Measurements from ENCODE around the gene KIRREL1.

KIRREL1 gene

GRCh38 chr1:158037008-158037865 lies 43.8 kb downstream of the KIRREL1 start:
- no peak overlapping the region for H3K4me3 ChIP-seq (ENCODE audit: low read depth, low read length, poor library complexity, severe bottlenecking)
- no peak overlapping the region for H3K9ac ChIP-seq (ENCODE audit: low read length)
- no peaks in the 10 kb centered on the region for H4K20me1 ChIP-seq (ENCODE audit: insufficient read depth, low read length)
- no peak for TF ChIP-seq EZH2 (IDR thresholded peaks at IDR 0.05; ENCODE audit: borderline replicate concordance, low read length)
- no peak for TF ChIP-seq CTCF (IDR thresholded peaks at IDR 0.05; ENCODE audit: low read length)
- H3K4me1 ChIP-seq (ENCODE audit: insufficient read depth, low read length, severe bottlenecking) = no peaks in the 10 kb centered on the region
- H3F3A ChIP-seq (ENCODE audit: insufficient read depth, low read length) = no peaks in the 10 kb centered on the region
- H3K27ac ChIP-seq (ENCODE audit: low read depth, low read length, poor library complexity, severe bottlenecking) = no peak overlapping the region
- no peaks in the 10 kb centered on the region for H3K79me2 ChIP-seq (ENCODE audit: insufficient read depth, low read length)
- no peaks in the 10 kb centered on the region for H3K9me2 ChIP-seq (ENCODE audit: low read depth, low read length)
- no peaks in the 10 kb centered on the region for H3K27me3 ChIP-seq (ENCODE audit: insufficient read depth, low read length)
- H3K9me3 ChIP-seq (ENCODE audit: low read length) = no peaks in the 10 kb centered on the region
- H2AFZ ChIP-seq (ENCODE audit: low read length) = no peak overlapping the region
- no peaks in the 10 kb centered on the region for H3K36me3 ChIP-seq (ENCODE audit: insufficient read depth, low read length)
- H3K4me2 ChIP-seq (ENCODE audit: low read length) = no peak overlapping the region

GRCh38 chr1:158037866-158038359 lies 44.5 kb downstream of the KIRREL1 start:
- no peak for TF ChIP-seq EZH2 (IDR thresholded peaks at IDR 0.05; ENCODE audit: borderline replicate concordance, low read length)
- TF ChIP-seq CTCF (IDR thresholded peaks at IDR 0.05; ENCODE audit: low read length) = no peak
- H3K79me2 ChIP-seq (ENCODE audit: insufficient read depth, low read length) = no peaks in the 10 kb centered on the region
- H4K20me1 ChIP-seq (ENCODE audit: insufficient read depth, low read length) = no peaks in the 10 kb centered on the region
- no peaks in the 10 kb centered on the region for H3K9me2 ChIP-seq (ENCODE audit: low read depth, low read length)
- H3K9me3 ChIP-seq (ENCODE audit: low read length) = no peaks in the 10 kb centered on the region
- no peak overlapping the region for H3K9ac ChIP-seq (ENCODE audit: low read length)
- H3F3A ChIP-seq (ENCODE audit: insufficient read depth, low read length) = no peaks in the 10 kb centered on the region
- H3K4me1 ChIP-seq (ENCODE audit: insufficient read depth, low read length, severe bottlenecking) = no peaks in the 10 kb centered on the region
- H3K27ac ChIP-seq (ENCODE audit: low read depth, low read length, poor library complexity, severe bottlenecking) = no peak overlapping the region
- no peaks in the 10 kb centered on the region for H3K36me3 ChIP-seq (ENCODE audit: insufficient read depth, low read length)
- H2AFZ ChIP-seq (ENCODE audit: low read length) = no peak overlapping the region
- H3K4me2 ChIP-seq (ENCODE audit: low read length) = no peak overlapping the region
- H3K4me3 ChIP-seq (ENCODE audit: low read depth, low read length, poor library complexity, severe bottlenecking) = no peak overlapping the region
- no peaks in the 10 kb centered on the region for H3K27me3 ChIP-seq (ENCODE audit: insufficient read depth, low read length)

GRCh38 chr1:158038793-158039192 lies 45.3 kb downstream of the KIRREL1 start:
- Histone ChIP-seq H3K27ac (ENCODE audit: low read depth, low read length, poor library complexity, severe bottlenecking) (no peak overlapping the region), H4K20me1 (ENCODE audit: insufficient read depth, low read length) (no peaks in the 10 kb centered on the region), H3K27me3 (ENCODE audit: insufficient read depth, low read length) (no peaks in the 10 kb centered on the region), H3K4me3 (ENCODE audit: low read depth, low read length, poor library complexity, severe bottlenecking) (no peak overlapping the region), H3F3A (ENCODE audit: insufficient read depth, low read length) (no peaks in the 10 kb centered on the region), H3K4me1 (ENCODE audit: insufficient read depth, low read length, severe bottlenecking) (no peaks in the 10 kb centered on the region), H2AFZ (ENCODE audit: low read length) (no peak overlapping the region), H3K36me3 (ENCODE audit: insufficient read depth, low read length) (no peaks in the 10 kb centered on the region), H3K4me2 (ENCODE audit: low read length) (no peak overlapping the region), H3K9ac (ENCODE audit: low read length) (no peak overlapping the region), H3K9me3 (ENCODE audit: low read length) (no peaks in the 10 kb centered on the region), H3K9me2 (ENCODE audit: low read depth, low read length) (no peaks in the 10 kb centered on the region), H3K79me2 (ENCODE audit: insufficient read depth, low read length) (no peaks in the 10 kb centered on the region)
- no peak for TF ChIP-seq CTCF (IDR thresholded peaks at IDR 0.05; ENCODE audit: low read length)
- no peak for TF ChIP-seq EZH2 (IDR thresholded peaks at IDR 0.05; ENCODE audit: borderline replicate concordance, low read length)
